Measurements from ENCODE around the gene TAGLN3.
A peak's percentile ranks its signal among the peaks of the same experiment; 100 is the strongest.

The TAGLN3 gene

DNA sequence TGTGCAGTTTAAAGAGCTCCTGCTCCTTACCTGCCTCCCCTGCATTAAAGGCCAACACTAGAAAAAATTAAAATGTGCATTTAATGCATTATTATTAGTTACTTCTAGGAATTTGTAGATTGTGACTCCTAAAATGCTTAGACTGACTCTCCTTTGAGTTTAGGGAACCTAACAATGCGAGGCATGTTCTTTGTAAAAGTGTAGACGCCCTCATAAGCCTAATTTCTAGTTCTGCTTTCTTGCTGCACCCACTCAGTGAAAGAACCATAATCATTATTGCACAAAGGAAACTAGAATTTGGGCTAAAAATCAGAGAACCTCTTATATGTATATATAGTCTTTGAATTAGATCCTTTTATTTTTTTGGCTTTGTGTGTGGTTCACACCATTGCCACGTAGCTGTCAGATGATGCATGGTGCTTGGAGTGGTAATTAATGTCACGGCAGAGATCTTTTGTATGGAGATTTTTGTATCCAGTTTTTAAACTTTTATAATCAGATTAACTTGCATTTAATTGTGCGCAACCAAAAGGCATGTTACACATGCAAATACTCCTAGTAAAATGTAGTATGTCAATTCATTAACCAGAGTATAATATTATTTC lies 19.2 kb upstream of the TAGLN3 start:
- no peak for TF ChIP-seq ZNF565 (CRISPR knock-in tag; conservative IDR thresholded peaks at IDR 0.05; ENCODE audit: low read depth)
- TF ChIP-seq, protein P1, sequence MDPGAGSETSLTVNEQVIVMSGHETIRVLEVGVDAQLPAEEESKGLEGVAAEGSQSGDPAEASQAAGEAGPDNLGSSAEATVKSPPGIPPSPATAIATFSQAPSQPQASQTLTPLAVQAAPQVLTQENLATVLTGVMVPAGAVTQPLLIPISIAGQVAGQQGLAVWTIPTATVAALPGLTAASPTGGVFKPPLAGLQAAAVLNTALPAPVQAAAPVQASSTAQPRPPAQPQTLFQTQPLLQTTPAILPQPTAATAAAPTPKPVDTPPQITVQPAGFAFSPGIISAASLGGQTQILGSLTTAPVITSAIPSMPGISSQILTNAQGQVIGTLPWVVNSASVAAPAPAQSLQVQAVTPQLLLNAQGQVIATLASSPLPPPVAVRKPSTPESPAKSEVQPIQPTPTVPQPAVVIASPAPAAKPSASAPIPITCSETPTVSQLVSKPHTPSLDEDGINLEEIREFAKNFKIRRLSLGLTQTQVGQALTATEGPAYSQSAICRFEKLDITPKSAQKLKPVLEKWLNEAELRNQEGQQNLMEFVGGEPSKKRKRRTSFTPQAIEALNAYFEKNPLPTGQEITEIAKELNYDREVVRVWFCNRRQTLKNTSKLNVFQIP (CRISPR knock-in tag; IDR thresholded peaks at IDR 0.05; ENCODE audit: borderline replicate concordance, low read depth) = no peak
- no peak for TF ChIP-seq CSDC2 (CRISPR knock-in tag; IDR thresholded peaks at IDR 0.05)
- TF ChIP-seq BACH2 (CRISPR knock-in tag; IDR thresholded peaks at IDR 0.05; ENCODE audit: borderline replicate concordance) = no peak
- no peak for TF ChIP-seq GLIS3 (CRISPR knock-in tag; IDR thresholded peaks at IDR 0.05)
- TF ChIP-seq ZFP30 (CRISPR knock-in tag; IDR thresholded peaks at IDR 0.05) = no peak
- TF ChIP-seq, protein P2, sequence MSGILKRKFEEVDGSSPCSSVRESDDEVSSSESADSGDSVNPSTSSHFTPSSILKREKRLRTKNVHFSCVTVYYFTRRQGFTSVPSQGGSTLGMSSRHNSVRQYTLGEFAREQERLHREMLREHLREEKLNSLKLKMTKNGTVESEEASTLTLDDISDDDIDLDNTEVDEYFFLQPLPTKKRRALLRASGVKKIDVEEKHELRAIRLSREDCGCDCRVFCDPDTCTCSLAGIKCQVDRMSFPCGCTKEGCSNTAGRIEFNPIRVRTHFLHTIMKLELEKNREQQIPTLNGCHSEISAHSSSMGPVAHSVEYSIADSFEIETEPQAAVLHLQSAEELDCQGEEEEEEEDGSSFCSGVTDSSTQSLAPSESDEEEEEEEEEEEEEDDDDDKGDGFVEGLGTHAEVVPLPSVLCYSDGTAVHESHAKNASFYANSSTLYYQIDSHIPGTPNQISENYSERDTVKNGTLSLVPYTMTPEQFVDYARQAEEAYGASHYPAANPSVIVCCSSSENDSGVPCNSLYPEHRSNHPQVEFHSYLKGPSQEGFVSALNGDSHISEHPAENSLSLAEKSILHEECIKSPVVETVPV (CRISPR knock-in tag; IDR thresholded peaks at IDR 0.05) = no peak
- no peak for TF ChIP-seq ZFP3 (CRISPR knock-in tag; IDR thresholded peaks at IDR 0.05)
- TF ChIP-seq SNAI2 (CRISPR knock-in tag; IDR thresholded peaks at IDR 0.05) = no peak
- TF ChIP-seq OSR1 (CRISPR knock-in tag; IDR thresholded peaks at IDR 0.05) = no peak
- TF ChIP-seq PPARA (CRISPR knock-in tag; IDR thresholded peaks at IDR 0.05; ENCODE audit: borderline replicate concordance) = no peak
- TF ChIP-seq, protein P3, sequence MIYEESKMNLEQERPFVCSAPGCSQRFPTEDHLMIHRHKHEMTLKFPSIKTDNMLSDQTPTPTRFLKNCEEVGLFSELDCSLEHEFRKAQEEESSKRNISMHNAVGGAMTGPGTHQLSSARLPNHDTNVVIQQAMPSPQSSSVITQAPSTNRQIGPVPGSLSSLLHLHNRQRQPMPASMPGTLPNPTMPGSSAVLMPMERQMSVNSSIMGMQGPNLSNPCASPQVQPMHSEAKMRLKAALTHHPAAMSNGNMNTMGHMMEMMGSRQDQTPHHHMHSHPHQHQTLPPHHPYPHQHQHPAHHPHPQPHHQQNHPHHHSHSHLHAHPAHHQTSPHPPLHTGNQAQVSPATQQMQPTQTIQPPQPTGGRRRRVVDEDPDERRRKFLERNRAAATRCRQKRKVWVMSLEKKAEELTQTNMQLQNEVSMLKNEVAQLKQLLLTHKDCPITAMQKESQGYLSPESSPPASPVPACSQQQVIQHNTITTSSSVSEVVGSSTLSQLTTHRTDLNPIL (CRISPR knock-in tag; IDR thresholded peaks at IDR 0.05; ENCODE audit: low read depth) = no peak
- no peak for TF ChIP-seq RARB (CRISPR knock-in tag; IDR thresholded peaks at IDR 0.05)
- TF ChIP-seq ZC3H10 (CRISPR knock-in tag; IDR thresholded peaks at IDR 0.05) = no peak
- TF ChIP-seq TCF4 (CRISPR knock-in tag; IDR thresholded peaks at IDR 0.05; ENCODE audit: borderline replicate concordance) = no peak
- TF ChIP-seq ZNF70 (CRISPR knock-in tag; IDR thresholded peaks at IDR 0.05) = no peak
- TF ChIP-seq TOX (CRISPR knock-in tag; IDR thresholded peaks at IDR 0.05; ENCODE audit: borderline replicate concordance) = no peak
- no peak for TF ChIP-seq ARNTL (CRISPR knock-in tag; IDR thresholded peaks at IDR 0.05; ENCODE audit: borderline replicate concordance, low read depth)
- peak; percentile 13 for ATAC-seq

DNA sequence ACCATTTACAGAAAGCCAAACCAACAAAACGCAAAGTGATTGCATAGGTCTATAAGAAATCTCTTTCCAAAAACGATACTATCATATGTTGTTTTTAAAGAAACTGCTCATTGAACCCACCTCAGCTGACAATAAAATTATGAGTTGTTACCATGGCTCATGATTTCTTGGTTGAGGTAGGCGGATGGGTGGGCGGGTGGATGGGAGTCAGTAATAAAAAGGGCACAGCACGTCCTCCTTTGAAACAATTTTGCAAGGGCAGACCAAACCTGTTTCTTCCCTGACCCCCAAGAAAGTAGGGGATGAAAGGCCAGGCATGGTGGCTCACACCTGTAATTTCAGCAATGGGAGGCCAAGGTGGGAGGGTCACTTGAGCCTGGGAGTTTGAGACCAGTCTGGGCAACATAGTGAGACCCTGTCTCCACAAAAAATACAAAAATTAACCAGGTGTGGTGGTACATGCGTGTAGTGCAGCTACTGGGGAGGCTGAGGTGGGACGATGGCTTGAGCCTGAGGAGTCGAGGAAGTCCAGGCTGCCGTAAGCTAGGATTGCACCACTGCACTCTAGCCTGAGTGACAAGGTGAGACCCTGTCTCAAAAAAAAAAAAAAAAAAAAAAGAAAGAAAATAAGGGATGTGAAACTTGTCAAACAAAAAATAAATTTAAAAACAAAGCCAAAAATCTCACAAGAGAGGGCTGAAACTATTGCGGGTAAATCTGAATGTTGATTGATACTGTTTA lies 17.8 kb upstream of the TAGLN3 start:
- ATAC-seq = no peak

DNA sequence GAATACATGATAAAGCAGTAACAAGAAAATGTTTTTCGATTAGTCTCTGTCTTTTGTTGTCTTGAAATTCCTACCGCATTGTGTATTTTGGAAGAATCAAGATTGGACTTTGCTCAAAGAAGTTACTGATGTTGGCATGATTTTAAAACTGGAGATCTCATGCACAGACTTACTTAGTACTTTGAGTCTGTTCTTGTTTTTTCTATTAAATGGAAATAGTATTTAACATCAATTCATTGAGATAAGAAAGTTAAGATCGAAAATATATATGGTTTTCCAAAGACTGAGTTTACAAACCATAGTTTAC lies 17.3 kb upstream of the TAGLN3 start:
- ATAC-seq = no peak
- TF ChIP-seq, protein P1 (CRISPR knock-in tag; IDR thresholded peaks at IDR 0.05; ENCODE audit: borderline replicate concordance, low read depth) = no peak
- no peak for TF ChIP-seq ARNTL (CRISPR knock-in tag; IDR thresholded peaks at IDR 0.05; ENCODE audit: borderline replicate concordance, low read depth)
- TF ChIP-seq ZC3H10 (CRISPR knock-in tag; IDR thresholded peaks at IDR 0.05) = no peak
- no peak for TF ChIP-seq RARB (CRISPR knock-in tag; IDR thresholded peaks at IDR 0.05)
- TF ChIP-seq PPARA (CRISPR knock-in tag; IDR thresholded peaks at IDR 0.05; ENCODE audit: borderline replicate concordance) = no peak
- no peak for TF ChIP-seq CSDC2 (CRISPR knock-in tag; IDR thresholded peaks at IDR 0.05)
- TF ChIP-seq TOX (CRISPR knock-in tag; IDR thresholded peaks at IDR 0.05; ENCODE audit: borderline replicate concordance) = no peak
- TF ChIP-seq ZFP30 (CRISPR knock-in tag; IDR thresholded peaks at IDR 0.05) = no peak
- TF ChIP-seq SNAI2 (CRISPR knock-in tag; IDR thresholded peaks at IDR 0.05) = no peak
- TF ChIP-seq ZFP3 (CRISPR knock-in tag; IDR thresholded peaks at IDR 0.05) = no peak
- TF ChIP-seq, protein P4, sequence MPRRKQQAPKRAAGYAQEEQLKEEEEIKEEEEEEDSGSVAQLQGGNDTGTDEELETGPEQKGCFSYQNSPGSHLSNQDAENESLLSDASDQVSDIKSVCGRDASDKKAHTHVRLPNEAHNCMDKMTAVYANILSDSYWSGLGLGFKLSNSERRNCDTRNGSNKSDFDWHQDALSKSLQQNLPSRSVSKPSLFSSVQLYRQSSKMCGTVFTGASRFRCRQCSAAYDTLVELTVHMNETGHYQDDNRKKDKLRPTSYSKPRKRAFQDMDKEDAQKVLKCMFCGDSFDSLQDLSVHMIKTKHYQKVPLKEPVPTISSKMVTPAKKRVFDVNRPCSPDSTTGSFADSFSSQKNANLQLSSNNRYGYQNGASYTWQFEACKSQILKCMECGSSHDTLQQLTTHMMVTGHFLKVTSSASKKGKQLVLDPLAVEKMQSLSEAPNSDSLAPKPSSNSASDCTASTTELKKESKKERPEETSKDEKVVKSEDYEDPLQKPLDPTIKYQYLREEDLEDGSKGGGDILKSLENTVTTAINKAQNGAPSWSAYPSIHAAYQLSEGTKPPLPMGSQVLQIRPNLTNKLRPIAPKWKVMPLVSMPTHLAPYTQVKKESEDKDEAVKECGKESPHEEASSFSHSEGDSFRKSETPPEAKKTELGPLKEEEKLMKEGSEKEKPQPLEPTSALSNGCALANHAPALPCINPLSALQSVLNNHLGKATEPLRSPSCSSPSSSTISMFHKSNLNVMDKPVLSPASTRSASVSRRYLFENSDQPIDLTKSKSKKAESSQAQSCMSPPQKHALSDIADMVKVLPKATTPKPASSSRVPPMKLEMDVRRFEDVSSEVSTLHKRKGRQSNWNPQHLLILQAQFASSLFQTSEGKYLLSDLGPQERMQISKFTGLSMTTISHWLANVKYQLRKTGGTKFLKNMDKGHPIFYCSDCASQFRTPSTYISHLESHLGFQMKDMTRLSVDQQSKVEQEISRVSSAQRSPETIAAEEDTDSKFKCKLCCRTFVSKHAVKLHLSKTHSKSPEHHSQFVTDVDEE (CRISPR knock-in tag; IDR thresholded peaks at IDR 0.05) = no peak
- no peak for TF ChIP-seq ESRRG (CRISPR knock-in tag; IDR thresholded peaks at IDR 0.05)
- TF ChIP-seq BACH2 (CRISPR knock-in tag; IDR thresholded peaks at IDR 0.05; ENCODE audit: borderline replicate concordance) = no peak
- TF ChIP-seq, protein P2 (CRISPR knock-in tag; IDR thresholded peaks at IDR 0.05) = no peak
- TF ChIP-seq, protein P5, sequence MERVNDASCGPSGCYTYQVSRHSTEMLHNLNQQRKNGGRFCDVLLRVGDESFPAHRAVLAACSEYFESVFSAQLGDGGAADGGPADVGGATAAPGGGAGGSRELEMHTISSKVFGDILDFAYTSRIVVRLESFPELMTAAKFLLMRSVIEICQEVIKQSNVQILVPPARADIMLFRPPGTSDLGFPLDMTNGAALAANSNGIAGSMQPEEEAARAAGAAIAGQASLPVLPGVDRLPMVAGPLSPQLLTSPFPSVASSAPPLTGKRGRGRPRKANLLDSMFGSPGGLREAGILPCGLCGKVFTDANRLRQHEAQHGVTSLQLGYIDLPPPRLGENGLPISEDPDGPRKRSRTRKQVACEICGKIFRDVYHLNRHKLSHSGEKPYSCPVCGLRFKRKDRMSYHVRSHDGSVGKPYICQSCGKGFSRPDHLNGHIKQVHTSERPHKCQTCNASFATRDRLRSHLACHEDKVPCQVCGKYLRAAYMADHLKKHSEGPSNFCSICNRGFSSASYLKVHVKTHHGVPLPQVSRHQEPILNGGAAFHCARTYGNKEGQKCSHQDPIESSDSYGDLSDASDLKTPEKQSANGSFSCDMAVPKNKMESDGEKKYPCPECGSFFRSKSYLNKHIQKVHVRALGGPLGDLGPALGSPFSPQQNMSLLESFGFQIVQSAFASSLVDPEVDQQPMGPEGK (CRISPR knock-in tag; IDR thresholded peaks at IDR 0.05; ENCODE audit: borderline replicate concordance) = no peak

More for the DNA sequence above, 17.8 kb upstream of the TAGLN3 start:
- TF ChIP-seq TCF4 (CRISPR knock-in tag; IDR thresholded peaks at IDR 0.05; ENCODE audit: borderline replicate concordance) (no peak), ARNTL (CRISPR knock-in tag; IDR thresholded peaks at IDR 0.05; ENCODE audit: borderline replicate concordance, low read depth) (no peak), OSR1 (CRISPR knock-in tag; IDR thresholded peaks at IDR 0.05) (no peak), ZNF8 (CRISPR knock-in tag; IDR thresholded peaks at IDR 0.05) (no peak), ISL1 (CRISPR knock-in tag; IDR thresholded peaks at IDR 0.05) (no peak)

Data from SK-N-SH treated with all-trans-retinoic acid at 6 μM for 48 hours (cell line).